Gastroesophageal sphincter (tissue), 4 donors: ENCODE results near the gene ARHGAP8. TPM values are rescaled to one million over a fixed set of nuclear protein-coding genes. Genes with fewer than 3 reads are reported as not detected.

Experiments used
- ATAC-seq: fragments of 150-250 bp; one replicate; pipeline ENCODE4 v1.9.1; 2016; ENCODE audit warnings: mild to moderate bottlenecking, moderate library complexity
- H3K27ac ChIP-seq, 4 donors: fragments of 200-600 bp; sonication (generic) in 3 of 4; 1 replicate in 3 of 4; 2 replicates in 1 of 4; pipeline ENCODE4 v1.5.1; 2016 to 2019
- H3K27me3 ChIP-seq: fragments of 200-600 bp; sonication (generic); one replicate; pipeline ENCODE4 v1.5.1; 2019
- H3K36me3 ChIP-seq, 2 donors: fragments of 200-600 bp; sonication (generic); one replicate each; pipeline ENCODE4 v1.5.1; 2019; ENCODE audit warnings: control low read depth in 1 of 2
- H3K4me1 ChIP-seq, 3 donors: fragments of 200-600 bp; sonication (generic); 1 replicate in 2 of 3; 2 replicates in 1 of 3; pipeline ENCODE4 v1.5.1; 2016 to 2019; ENCODE audit warnings: control low read depth in 2 of 3
- H3K4me3 ChIP-seq, 2 donors: fragments of 200-600 bp; sonication (generic); one replicate each; pipeline ENCODE4 v1.5.1; 2019; ENCODE audit warnings: mild to moderate bottlenecking in 1 of 2, moderate library complexity in 1 of 2
- H3K9me3 ChIP-seq, 3 donors: fragments of 200-600 bp; sonication (generic); one replicate each; pipeline ENCODE4 v1.5.1; 2017 to 2019; ENCODE audit warnings: control low read depth in 2 of 3
- EP300 ChIP-seq: sonication (generic); formaldehyde crosslinking; IDR thresholded peaks from one replicate; pipeline ENCODE4 v1.6.1; 2017; ENCODE audit warnings: antibody characterized with exemption, mild to moderate bottlenecking
- POLR2A ChIP-seq, 2 donors: fragments of 450-650 bp; IDR thresholded peaks; one replicate each; pipeline ENCODE4 v1.6.1; 2017; ENCODE audit warnings: antibody characterized with exemption in 2 of 2, mild to moderate bottlenecking in 2 of 2, moderate library complexity in 1 of 2
- POLR2AphosphoS5 ChIP-seq: sonication (generic); formaldehyde crosslinking; IDR thresholded peaks from one replicate; pipeline ENCODE4 v1.6.1; 2017; ENCODE audit warnings: antibody characterized with exemption
- WGBS, 2 donors: methylation state at CpG; one replicate each; pipeline ENCODE4 v1.1.5; 2018; ENCODE audit warnings: low coverage in 1 of 2; 5-methylcytosine and 5-hydroxymethylcytosine counted together
- total RNA-seq, 4 donors: library from RNA; depleted of rRNA; stranded (reverse); fragments of >200 nt; gene quantifications; one replicate each; pipeline ENCODE4 v1.1.0, GENCODE V29; 2016
- TF ChIP-seq, protein P1 (sequence below), 4 experiments: fragments of 200-600 bp in 2 of 4; fragments of 450-650 bp in 2 of 4; sonication (generic) in 1 of 4; IDR thresholded peaks; one replicate each; pipeline ENCODE4 v1.5.1; 2017 to 2019; ENCODE audit warnings: antibody characterized with exemption in 4 of 4, mild to moderate bottlenecking in 2 of 4, moderate library complexity in 2 of 4

ARHGAP8 gene
- total RNA-seq, 4 donors from 2014 or later: 0.31 to 1.6 TPM; not detected in 2

DNA sequence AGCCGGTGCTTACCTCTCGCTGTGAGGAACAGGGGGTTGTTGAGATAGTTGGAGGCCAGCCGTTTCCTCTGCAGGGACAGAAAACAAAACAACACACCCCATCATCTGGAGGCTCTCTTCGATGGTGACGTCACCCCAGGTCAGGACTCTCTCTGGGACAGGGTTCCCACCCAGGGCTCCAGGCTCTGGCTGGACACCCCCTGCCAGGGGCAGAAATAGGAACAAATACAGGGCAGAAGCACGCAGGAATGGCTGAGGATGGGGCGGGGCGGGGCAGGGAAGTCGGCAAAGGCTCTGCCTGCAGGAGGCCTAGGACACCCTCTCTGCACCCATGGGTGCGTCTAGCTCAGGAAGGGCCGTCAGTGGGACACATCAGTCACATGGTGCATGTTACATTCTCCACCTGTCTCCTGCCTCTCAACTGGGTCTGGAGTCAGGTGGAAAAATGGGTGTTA, 138.9 kb downstream of the ARHGAP8 start:
- no peaks in the 10 kb centered on the region for H3K27me3 ChIP-seq
- ATAC-seq: no peak
- no peaks in the 10 kb centered on the region for H3K36me3 ChIP-seq
- WGBS, 2 donors: 88 to 94% methylated on average over 4 to 6 of the region's 11 CpGs
- TF ChIP-seq POLR2AphosphoS5 (no peak), POLR2A (IDR thresholded peaks at IDR 0.05) (no peak), EP300 (no peak)
- TF ChIP-seq, protein P1, sequence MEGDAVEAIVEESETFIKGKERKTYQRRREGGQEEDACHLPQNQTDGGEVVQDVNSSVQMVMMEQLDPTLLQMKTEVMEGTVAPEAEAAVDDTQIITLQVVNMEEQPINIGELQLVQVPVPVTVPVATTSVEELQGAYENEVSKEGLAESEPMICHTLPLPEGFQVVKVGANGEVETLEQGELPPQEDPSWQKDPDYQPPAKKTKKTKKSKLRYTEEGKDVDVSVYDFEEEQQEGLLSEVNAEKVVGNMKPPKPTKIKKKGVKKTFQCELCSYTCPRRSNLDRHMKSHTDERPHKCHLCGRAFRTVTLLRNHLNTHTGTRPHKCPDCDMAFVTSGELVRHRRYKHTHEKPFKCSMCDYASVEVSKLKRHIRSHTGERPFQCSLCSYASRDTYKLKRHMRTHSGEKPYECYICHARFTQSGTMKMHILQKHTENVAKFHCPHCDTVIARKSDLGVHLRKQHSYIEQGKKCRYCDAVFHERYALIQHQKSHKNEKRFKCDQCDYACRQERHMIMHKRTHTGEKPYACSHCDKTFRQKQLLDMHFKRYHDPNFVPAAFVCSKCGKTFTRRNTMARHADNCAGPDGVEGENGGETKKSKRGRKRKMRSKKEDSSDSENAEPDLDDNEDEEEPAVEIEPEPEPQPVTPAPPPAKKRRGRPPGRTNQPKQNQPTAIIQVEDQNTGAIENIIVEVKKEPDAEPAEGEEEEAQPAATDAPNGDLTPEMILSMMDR (IDR thresholded peaks at IDR 0.05): no peak
- H3K4me3 ChIP-seq: no peak overlapping the region
- no peaks in the 10 kb centered on the region for H3K9me3 ChIP-seq
- no peaks in the 10 kb centered on the region for H3K4me1 ChIP-seq
- H3K27ac ChIP-seq: no peak overlapping the region

GRCh38 chr22:44891791-44892190, 139.4 kb downstream of the ARHGAP8 start:
- no peaks in the 10 kb centered on the region for H3K4me1 ChIP-seq
- ATAC-seq: no peak
- TF ChIP-seq, protein P1 (IDR thresholded peaks at IDR 0.05): no peak
- TF ChIP-seq POLR2A (IDR thresholded peaks at IDR 0.05) (no peak), POLR2AphosphoS5 (no peak), EP300 (no peak)
- no peak overlapping the region for H3K27ac ChIP-seq
- no peaks in the 10 kb centered on the region for H3K36me3 ChIP-seq
- H3K27me3 ChIP-seq: no peaks in the 10 kb centered on the region
- WGBS, 2 donors: 80% methylated on average over 1 of the region's 11 CpGs; no CpG with 5 or more reads in 1 of the 2 donors
- no peaks in the 10 kb centered on the region for H3K9me3 ChIP-seq
- no peak overlapping the region for H3K4me3 ChIP-seq

DNA sequence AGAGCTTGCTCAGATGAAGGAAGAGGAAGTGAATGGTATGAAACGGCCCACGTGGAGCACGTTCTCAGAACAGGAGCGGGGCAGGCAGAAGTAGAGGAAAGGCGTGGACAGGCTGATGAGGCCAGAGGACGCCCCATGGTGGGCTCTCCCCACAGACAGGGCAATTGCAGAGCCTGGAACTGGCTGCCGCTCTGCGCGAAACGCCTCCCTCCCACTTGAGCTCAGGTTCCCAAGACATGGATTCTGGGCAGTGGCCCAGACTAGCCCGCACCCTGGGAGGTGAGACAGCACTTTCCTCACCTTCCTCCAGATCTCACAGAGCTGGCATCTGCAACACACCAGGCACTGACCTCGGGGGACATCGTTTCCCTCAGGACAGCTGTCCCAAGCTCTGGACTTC, 139.9 kb downstream of the ARHGAP8 start:
- no peak for TF ChIP-seq EP300
- TF ChIP-seq, protein P1 (IDR thresholded peaks at IDR 0.05): no peak
- no peak for TF ChIP-seq POLR2AphosphoS5
- no peak for TF ChIP-seq POLR2A (IDR thresholded peaks at IDR 0.05)
- WGBS, 2 donors: 78 to 88% methylated on average over 8 to 9 of the region's 13 CpGs
- Histone ChIP-seq H3K9me3 (no peaks in the 10 kb centered on the region), H3K4me1 (no peaks in the 10 kb centered on the region), H3K36me3 (no peaks in the 10 kb centered on the region), H3K27ac (no peak overlapping the region), H3K27me3 (no peaks in the 10 kb centered on the region), H3K4me3 (no peak overlapping the region)
- ATAC-seq: no peak

DNA sequence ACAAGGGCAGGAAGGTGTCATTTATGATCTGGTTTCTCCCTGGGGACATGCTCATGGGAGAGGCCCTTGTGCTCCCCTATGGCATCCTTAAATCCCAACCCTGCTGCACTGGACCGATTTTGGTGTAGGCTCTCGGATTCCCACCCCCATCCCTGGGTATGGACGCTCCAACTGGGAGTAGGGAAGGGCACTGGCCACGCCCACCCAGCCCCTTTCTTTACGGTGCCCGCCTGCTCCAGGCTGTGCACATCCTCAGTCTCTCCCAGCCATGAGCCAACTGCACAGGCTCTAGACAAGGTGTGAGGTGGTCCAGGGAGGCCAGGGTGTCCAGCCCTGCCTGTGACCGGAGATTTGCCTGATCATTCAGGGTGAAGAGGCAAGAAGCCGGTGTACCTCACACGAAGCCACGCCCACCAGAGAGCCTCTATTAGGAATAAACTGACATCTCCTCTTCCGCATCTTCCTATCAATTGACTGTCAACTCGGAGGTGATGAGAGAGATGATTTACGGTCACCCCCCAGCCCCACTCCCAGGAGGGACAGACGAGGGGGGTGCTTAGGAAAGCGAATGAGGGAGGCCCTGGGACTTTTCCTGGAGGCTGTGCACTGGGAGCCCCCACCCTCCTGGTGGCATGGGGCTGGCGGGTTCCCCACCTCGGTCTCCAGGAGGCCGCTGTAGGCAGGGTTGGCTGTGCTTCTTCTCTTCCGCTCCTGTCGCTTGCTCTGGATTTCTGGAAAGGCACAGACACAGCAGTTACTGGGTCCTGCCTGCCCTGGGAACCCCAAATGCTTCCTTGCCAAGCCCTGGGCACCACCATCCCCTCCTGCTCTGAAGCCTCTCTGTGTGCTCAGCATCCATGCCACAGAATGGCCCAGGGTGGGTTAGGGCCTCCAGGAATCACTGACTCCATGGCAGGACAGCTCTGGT, 140.7 kb downstream of the ARHGAP8 start:
- WGBS, 2 donors: 75% methylated on average over 4 of the region's 20 CpGs; no CpG with 5 or more reads in 1 of the 2 donors
- no peaks in the 10 kb centered on the region for H3K4me1 ChIP-seq
- no peak overlapping the region for H3K27ac ChIP-seq
- no peaks in the 10 kb centered on the region for H3K36me3 ChIP-seq
- no peaks in the 10 kb centered on the region for H3K27me3 ChIP-seq
- H3K4me3 ChIP-seq: no peak overlapping the region
- H3K9me3 ChIP-seq: no peaks in the 10 kb centered on the region
- TF ChIP-seq POLR2AphosphoS5 (no peak), POLR2A (IDR thresholded peaks at IDR 0.05) (no peak), EP300 (no peak)
- TF ChIP-seq, protein P1 (IDR thresholded peaks at IDR 0.05): no peak
- no peak for ATAC-seq

- Histone ChIP-seq H3K36me3 (no peaks in the 10 kb centered on the region), H3K9me3 (no peaks in the 10 kb centered on the region), H3K27me3 (no peaks in the 10 kb centered on the region), H3K4me1 (no peaks in the 10 kb centered on the region), H3K4me3 (no peak overlapping the region), H3K27ac (no peak overlapping the region)
- TF ChIP-seq POLR2AphosphoS5: no peak
- TF ChIP-seq EP300: no peak
- TF ChIP-seq, protein P1 (IDR thresholded peaks at IDR 0.05): no peak
- TF ChIP-seq POLR2A (IDR thresholded peaks at IDR 0.05): no peak
- 64 to 100% methylated on average over 1 to 5 of the region's 7 CpGs for WGBS, 2 donors
- ATAC-seq: no peak
Measured at GRCh38 chr22:44893731-44894080, 141.3 kb downstream of the ARHGAP8 start.
